Stimulated activated CD8-positive, alpha-beta memory T cell treated with anti-CD3 and anti-CD28 coated beads, Interleukin-7, amount 100 ng/mL, for 24 hours (primary cell): ENCODE measurements around the gene RCOR1.
"Not testable (repeated sequence)": the region's sequence is repeated elsewhere in the genome, so short reads cannot be mapped to it uniquely, and the experiment has no call there.

Experiments used
- DNase-seq: peaks from one replicate; pipeline ENCODE4 v3.0.0-alpha.2; 2020; ENCODE audit warnings: low read depth

Gene RCOR1

DNA sequence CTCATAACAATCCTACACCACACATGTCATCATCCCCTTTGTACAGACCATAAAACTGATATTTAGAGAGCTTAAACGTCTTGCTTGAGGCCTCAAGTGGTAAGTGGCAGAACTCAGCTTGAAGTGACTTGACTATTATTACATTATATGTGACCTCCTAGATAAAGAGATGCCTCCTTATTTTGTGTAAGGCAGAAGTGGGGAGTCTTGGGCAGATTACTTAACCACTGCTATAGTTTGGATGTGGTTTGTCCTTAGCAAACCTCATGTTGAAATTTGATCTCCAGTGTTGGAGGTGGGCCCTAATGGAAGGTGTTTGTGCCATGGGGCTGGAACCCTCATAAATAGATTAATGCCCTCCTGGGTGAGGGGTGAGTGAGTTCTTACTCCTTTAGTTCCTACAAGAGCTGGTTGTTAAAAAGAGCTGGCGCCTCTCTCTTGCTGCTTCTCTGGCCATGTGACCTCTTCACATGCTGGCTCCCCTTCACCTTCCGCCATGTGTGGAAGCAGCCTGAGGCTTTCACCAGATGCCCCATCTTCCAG lies 37.4 kb downstream of the RCOR1 start:
- no peak for DNase-seq

DNA sequence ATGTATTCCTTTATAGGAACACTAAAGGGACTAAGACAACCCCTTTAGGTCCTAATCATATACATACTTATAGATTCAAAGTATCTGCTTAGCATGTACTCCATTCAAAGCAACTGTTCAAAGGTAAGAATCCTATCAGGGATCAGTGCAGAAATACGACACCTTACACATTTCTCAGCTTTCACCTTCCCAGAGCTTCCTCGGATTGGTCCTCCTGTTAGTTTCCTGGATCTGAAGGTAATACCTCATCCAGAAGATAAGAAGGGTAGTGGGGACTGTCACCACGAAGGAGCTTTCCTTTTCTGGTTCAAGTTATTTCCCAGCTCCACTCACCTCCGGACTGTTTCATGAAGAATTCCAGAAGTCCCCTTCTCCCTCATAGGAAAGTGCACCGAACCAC lies 38.0 kb downstream of the RCOR1 start:
- DNase-seq: no peak

DNA sequence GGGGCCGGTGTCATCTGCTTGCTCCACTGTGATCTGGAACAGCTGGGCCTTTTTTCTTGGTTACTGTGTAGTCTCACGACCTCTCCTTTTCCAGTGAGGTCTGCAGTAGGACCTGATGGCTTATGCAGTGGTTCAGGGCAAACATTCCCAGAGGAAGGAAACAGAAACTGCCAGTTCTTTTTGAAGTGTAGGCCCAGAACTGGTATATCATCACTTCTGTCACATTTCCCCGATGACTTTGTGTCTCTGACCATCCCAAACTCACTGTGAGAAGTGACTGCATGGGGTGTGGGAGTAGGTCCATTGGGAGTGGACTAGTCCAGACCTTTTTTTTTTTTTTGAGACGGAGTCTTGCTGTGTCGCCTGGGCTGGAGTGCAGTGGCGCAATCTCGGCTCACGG lies 38.4 kb downstream of the RCOR1 start:
- no peak for DNase-seq

DNA sequence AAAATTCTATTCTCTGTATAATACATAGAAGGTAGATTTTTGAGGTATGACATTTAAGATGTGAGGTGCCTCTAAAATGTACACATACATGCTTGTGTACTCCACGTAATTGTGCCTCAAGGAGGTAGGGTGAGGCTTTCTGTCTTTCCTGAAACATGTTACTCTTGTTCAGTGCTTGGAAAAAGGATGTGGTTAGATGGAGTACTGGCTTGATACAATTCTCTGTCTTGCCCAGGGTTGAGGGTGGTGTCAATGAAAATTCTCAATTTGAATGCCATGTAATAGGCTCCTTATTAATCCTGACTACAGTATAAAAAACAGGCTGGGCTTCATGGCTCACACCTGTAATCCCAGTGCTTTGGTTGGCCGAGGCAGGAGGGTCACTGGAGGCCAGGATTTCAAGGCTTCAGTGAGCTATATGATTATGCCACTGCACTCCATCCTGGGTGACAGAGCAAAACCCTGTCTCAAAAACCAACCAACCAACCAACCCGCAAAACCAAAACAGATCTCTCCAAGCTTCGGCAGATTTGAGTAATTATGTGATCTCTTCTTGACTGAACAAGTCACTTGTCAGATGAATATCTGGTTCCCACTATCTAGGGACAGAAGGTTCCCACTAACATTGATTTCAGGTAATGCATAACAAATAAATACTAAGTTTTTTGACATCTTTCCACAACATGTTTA lies 41.6 kb downstream of the RCOR1 start:
- DNase-seq: no peak

DNA sequence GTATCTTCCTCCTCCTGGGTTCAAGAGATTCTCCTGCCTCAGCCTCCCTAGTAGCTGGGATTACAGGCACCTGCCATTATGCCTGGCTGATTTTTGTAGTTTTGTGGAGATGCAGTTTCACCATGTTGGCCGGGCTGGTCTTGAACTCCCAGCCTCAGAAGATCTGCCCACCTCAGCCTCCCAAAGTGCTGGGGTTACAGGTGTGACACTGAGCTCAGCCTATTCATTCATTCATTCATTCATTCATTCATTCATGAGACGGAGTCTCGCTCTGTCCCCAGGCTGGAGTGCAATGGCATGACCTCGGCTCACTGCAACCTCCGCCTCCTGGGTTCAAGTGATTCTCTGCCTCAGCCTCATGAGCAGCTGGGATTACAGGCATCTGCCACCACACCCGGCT lies 47.2 kb downstream of the RCOR1 start:
- not testable (repeated sequence) for DNase-seq

DNA sequence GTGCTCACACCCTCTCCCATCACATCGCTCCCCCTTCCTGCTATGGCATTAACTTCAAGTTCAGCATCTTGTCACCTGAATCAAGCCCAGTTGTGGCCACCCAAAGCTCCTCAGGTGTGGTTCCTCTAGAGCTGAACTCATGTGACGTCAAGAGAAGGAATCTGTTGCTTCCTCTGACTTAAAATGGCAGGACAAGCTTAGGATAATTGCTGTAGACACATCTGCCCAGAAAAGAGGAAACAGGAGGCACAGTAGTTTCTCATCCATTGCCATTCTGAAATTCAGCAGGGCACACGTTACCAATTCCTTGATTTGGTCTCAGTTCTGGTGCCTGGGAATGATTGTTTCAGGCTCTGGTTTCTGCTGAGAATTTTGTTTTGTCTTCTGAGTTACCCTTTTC lies 52.1 kb downstream of the RCOR1 start:
- DNase-seq: no peak

DNA sequence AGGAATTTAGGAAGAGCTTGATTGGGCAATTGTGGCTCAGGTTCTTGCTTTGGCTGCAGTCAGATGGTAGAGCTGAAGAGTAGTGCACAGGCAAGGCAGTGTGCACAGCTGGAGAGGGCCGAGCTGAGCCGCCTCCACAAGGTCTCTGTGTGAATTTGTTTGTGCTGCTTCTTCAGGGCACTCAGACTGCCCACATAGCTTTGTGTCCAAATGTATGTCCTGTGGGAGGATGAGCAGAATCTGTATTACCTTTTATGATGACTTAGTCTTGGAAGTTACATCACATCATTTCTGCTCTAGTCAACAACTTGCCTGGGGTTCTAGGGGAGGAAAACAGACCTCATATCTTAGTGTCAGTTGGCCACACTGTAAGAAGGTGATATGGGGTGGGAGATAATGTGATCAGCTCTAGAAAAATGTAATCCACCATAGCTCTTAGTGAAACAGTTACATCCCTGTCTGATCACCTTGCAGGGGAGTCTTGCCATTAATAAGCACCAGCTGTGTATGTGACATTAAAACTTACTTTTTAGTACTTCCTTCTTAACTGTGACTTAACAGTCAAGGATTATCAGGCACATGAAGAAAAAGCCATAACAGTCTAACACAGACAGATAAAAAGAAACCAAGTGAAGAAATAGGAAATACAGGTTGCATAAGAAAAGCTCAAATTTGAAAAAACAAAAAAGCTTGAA lies 53.4 kb downstream of the RCOR1 start:
- no peak for DNase-seq

DNA sequence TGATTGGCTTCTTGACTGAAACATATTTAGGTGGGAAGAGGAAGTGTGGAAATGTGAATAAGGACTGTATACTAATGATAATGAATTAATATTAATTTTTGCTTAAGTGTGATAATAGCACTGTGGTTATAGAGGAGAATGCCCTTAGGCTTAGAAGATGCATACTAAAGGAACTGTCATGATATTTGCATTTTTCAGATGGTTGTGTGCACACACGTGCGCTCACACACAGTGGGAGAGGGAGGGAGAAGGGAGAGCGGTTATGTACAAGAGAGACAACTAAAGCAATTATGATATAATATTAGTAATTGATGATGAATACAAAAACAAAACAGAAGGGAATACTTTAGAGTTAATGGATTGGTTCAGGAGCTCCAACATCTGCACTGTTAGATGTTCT lies 54.2 kb downstream of the RCOR1 start:
- DNase-seq: no peak

DNA sequence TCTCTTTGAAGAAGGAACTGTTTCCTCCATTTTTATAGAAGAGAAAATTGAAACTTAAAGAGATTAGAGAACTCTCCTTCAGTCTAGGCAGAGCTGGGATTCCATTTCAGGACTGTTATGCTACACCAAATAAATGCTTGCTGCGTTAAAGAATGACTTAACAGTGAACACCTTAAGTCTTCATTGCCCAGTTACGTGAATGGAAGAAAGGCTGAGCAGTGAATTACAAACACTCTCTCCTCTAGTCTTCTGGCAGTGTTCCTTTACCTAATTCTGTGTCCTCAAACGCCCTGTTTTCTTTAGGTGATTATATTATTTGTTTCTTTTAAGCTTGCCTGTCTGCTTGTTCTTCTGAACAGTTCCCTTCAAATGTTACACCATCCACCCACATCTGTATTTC lies 59.7 kb downstream of the RCOR1 start:
- DNase-seq: no peak

DNA sequence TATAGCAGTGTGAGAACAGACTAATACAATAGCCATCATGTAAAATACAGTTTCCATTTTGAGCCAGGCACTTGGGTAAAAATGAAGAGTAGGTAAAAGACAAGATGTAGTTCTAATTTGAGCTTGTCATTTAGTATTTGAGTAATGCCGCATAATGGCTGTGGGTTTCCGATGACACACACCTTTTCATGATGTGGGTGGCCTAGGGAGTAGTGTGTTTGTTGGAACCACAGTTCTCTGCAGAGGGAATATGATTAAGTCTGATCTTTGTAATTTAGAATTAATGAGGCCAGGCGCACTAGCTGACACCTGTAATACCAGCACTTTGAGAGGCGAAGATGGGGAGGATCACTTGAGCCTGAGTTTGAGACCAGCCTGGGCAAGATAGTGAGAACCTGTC lies 61.8 kb downstream of the RCOR1 start:
- DNase-seq: no peak

DNA sequence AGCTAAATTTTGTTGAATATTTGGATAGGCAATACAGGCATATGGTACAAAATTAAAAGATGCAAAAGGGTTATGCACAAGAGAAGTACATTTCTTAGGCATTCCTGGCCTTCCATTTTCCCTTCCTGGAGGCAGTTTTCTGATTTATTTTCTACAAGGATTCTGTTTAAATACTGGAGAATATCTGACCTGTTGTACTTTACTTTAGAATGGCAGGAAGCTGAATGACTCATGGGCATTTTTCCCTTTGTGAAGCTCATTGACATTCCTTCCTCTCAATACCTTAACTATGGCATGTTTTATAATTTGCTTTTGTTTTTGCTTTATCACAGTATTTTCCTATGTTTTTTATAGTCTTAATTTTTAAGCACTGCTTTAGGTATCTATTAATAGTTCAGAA lies 62.7 kb downstream of the RCOR1 start:
- DNase-seq: no peak

DNA sequence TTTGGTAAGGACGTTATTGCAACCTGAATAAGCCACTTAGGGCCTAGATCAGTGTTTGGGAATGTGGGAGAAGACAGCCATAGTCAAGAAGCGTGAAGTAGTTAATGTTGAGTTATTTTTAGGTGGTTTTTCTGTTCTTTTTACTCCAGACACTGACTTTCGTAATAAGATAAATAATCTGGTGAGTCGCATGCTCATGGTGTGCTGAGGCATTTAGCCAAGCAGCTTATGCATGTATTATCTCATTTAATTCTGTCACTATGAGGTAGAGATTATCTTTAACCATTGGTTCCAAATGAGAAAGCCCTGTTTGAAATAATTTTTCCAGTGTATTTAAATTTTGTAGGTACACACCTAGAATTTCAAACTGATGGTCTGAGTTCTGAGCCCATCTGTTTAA lies 67.3 kb downstream of the RCOR1 start:
- DNase-seq: no peak

DNA sequence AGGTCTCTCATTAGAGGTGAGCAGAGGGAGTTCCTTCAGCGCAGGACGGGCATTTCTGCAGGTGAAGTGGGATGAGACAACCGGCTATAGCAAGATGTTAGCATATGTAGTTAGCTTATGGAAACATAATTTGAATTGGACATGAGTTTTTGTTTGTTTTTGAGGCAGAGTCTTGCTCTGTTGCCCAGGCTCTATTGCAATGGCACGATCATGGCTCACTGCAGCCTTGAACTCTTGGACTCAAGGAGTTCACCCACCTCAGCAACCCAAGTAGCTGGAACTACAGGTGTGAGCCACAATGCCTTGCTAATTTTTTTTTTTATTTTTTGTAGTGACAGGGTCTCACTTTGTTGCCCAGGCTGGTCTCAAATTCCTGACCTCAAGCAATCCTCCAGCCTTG lies 69.2 kb downstream of the RCOR1 start:
- DNase-seq: no peak

DNA sequence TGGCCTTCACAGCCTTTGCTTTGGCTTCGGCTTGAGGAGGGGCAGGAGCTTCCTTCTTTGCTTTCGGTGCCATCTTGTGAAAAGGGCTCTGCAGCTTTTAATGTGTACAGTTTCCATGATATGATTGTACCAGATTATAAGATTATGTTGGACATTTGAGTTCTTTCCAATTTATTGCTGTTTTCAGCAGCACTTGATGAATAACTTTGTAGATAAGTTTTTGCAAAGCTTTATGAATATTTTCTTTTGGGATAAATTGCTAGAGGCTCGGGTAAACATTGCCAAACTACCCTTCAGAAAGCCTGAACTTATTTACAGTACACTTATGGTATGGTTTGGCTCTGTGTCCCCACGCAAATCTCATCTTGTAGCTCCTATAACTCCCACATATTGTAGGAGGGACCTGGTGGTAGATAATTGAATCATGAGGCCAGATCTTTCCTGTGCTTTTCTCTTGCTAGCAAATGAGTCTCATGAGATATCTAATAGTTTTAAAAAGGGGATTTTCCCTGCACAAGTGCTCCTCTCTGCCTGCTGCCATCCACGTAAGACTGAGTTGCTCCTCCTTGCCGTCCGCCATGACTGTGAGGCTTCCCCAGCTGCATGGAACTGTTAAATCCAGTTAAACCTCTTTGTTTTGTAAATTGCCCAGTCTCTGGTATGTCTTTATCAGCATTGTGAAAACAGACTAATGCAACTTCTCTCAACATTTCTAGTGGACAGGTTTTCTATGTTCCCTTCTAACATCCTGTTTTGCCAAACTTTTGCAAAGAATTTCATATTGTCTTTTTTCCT lies 70.4 kb downstream of the RCOR1 start:
- no peak for DNase-seq

DNA sequence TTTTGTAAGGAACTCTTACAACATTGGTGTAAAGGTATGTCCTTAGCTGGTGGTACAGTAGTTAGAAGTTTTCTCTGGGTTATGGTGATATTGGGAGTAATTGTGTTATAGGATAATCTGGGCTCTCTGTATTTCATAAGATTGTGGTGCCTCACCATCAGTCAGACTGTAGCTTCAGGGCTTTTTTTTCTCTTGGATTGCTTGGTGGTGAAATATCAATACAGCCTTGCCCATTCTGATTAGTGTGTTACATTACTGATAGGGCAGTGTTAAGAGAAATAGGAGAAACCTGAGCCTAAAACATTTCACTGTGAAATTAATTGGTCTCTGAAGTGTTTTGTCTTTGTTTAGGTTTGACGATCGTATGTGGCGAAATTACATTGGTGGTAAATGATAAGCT lies 71.0 kb downstream of the RCOR1 start:
- DNase-seq: no peak

DNA sequence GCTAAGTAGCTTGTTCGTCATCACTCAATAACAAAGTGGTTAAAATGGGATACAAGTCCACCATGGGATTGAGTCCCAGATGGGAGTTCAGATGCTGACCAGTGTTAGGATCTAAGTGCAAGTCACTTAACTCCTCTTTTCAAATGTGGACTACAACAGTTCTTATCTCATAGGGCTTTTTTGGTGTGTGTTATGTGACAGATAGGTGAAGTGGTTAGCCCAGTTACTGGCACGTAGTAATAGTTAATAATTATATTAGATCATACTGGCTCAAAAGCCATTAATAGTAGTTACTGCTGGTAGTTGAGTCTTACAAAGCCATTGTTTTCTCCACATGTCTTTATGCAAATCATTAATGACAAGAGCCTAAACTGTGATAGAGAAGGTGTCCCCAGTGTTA lies 73.2 kb downstream of the RCOR1 start:
- no peak for DNase-seq

DNA sequence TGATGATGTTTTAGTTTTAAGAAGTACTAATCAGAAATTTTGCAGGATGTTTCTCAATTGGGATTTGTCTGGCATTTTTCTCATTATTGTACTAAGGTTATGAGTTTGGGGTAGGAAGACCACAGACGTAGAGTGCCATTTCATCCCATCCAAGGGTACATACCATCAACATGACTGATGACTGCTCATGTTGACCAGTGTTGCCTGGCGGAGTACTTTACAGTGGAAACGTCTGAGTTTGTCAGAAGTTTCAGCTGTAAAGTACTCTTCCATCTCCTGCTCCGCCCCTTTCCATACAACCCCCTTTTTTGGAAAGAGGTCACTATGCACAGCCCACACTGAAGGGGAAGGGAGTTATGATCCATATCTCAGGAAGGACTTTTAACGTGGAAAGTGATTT lies 74.2 kb downstream of the RCOR1 start:
- DNase-seq: no peak

DNA sequence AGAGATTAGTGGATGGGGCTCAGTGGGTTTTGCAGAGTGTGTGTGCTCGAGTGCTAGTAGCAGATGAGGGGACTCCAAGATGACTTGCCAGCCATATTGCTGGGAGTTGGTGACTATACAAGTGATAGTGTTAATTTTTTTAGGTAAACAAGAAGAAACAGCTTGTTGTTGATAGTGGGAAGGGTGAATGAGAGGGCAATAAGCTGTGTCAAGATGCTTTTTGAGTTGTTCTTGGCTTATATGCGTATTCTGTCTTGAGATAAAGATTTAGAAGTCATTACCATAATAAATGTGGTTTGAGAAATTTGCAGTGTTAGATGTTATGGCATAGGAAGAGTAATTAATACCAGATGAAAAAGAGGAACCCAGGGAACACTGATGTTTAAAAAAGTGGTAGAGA lies 75.3 kb downstream of the RCOR1 start:
- DNase-seq: no peak

DNA sequence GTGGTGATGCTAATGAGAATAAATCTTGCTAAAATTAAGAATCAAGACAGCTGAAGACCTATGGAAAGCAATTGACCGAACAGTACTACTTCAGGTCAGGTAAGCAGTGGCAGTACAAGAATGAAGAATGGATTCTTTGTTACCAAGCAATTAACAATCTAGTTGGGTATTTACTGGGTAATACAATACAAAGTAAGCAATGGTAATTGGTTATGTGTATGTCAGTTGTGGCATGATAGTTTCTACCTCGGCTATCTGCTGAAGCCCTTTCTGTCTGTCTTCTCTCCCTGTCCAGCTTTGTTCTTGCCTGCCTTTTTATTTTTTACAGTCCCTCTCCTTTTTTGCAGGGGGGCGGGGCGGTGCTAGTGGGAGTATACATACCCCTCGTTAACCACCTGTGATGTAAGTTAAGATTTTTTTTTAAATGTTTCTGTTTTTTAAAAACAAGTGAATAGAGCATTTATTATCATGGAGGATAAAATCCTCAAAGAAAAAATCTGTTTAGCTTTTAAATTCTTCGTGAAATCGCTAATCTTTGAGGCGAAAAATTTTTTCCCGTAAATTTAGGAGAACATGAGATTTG lies 75.9 kb downstream of the RCOR1 start:
- DNase-seq: no peak

DNA sequence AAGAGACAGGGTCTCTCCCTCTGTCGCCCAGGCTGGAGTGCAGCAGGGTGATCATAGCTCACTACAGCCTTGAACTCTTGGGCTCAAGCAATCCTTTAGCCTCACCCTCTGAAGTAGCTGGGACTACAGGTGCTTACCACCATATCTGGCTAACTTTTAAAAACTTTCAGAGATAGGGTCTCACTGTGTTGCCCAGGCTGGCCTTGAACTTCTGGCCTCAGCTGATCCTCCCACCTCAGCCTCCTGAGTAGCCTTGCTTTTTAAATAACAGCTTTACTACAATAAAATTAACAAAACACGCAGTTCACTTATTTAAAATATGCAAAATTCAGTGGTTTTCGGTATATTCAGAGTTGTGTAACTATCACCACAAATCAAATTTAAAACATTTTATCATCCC lies 79.0 kb downstream of the RCOR1 start:
- no peak for DNase-seq

DNA sequence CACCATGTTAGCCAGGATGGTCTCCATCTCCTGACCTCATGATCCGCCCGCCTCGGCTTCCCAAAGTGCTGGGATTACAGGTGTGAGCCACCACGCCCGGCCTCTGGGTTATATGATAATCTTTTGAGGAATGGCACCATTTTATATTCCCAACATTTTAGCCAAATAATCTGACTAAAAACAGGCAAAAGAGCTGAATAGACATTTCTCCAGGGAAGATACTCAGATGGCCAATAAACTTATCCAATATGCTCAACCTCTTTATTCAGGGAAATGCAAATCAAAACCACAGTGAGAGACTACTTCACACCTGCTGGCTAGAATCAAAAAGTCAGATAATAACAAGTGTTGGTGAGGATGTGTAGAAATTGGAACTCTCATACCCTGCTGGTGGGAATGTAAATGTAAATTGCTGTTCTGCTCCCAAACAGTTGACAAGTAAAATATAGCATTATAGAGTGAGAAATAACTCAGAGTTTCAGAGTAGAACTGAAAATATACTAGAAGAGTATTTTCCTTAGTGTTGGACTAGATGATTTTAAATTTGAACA lies 80.0 kb downstream of the RCOR1 start:
- no peak for DNase-seq

DNA sequence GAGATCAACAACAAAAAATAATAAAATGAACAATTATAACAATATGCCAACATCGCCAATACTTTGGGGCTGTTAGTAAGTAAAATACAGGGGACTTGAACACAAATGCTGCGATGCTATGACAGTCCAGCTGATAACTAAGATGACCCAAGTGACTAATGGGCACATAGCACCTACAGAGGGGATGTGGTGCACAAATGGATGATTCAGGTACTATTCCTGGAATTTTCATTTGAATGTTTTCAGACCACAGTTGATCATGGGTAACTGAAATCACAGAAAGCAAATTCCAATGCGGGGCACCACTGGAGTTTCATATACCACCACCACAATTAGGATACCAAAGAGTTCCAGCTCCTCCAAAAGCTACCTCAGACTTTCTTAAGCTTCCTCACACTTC lies 82.9 kb downstream of the RCOR1 start:
- DNase-seq: no peak
